Measurements from ENCODE around the gene DGKG. TPM values are rescaled to one million over a fixed set of nuclear protein-coding genes. Genes with fewer than 3 reads are reported as not detected.

The DGKG gene
- total RNA-seq, 1 donor from 2014 or later, result 0.04 TPM

GRCh38 chr3:186369217-186369616, 7.2 kb upstream of the DGKG start:
- H3K27me3 Mint-ChIP-seq (ENCODE audit: low read depth), result peaks cover 90% of the 10 kb centered on the region
- no peak for TF ChIP-seq CTCF (IDR thresholded peaks at IDR 0.05; ENCODE audit: unreplicated experiment)

GRCh38 chr3:186368717-186369116, 6.7 kb upstream of the DGKG start:
- no peak for DNase-seq (ENCODE audit: low spot score in 2 of 2, unreplicated experiment in 2 of 2)
- no peaks in the 10 kb centered on the region for H3K36me3 Mint-ChIP-seq
- H3K9me3 Mint-ChIP-seq, result no peaks in the 10 kb centered on the region
- H3K27me3 Mint-ChIP-seq (ENCODE audit: low read depth), result peaks cover 90% of the 10 kb centered on the region
- no peak for TF ChIP-seq CTCF (IDR thresholded peaks at IDR 0.05; ENCODE audit: unreplicated experiment)
- H3K27ac Mint-ChIP-seq, result no peak overlapping the region
- H3K4me1 Mint-ChIP-seq, result no peaks in the 10 kb centered on the region
- no peak overlapping the region for H3K4me3 Mint-ChIP-seq

More at GRCh38 chr3:186369217-186369616, 7.2 kb upstream of the DGKG start:
- no peak for DNase-seq (ENCODE audit: low spot score in 2 of 2, unreplicated experiment in 2 of 2)
- Mint-ChIP-seq H3K36me3 (no peaks in the 10 kb centered on the region), H3K9me3 (no peaks in the 10 kb centered on the region), H3K4me3 (no peak overlapping the region), H3K27ac (no peak overlapping the region), H3K4me1 (no peaks in the 10 kb centered on the region)

GRCh38 chr3:186368176-186368575, 6.1 kb upstream of the DGKG start:
- no peak for DNase-seq (ENCODE audit: low spot score in 2 of 2, unreplicated experiment in 2 of 2)
- H3K9me3 Mint-ChIP-seq, result no peaks in the 10 kb centered on the region
- no peak overlapping the region for H3K27ac Mint-ChIP-seq
- no peaks in the 10 kb centered on the region for H3K36me3 Mint-ChIP-seq
- no peaks in the 10 kb centered on the region for H3K4me1 Mint-ChIP-seq
- no peak for TF ChIP-seq CTCF (IDR thresholded peaks at IDR 0.05; ENCODE audit: unreplicated experiment)
- no peak overlapping the region for H3K4me3 Mint-ChIP-seq
- H3K27me3 Mint-ChIP-seq (ENCODE audit: low read depth), result peaks cover 92% of the 10 kb centered on the region

- no peak overlapping the region for H3K27ac Mint-ChIP-seq
- no peak for DNase-seq (ENCODE audit: low spot score in 2 of 2, unreplicated experiment in 2 of 2)
- peaks cover 92% of the 10 kb centered on the region for H3K27me3 Mint-ChIP-seq (ENCODE audit: low read depth)
- H3K4me1 Mint-ChIP-seq, result no peaks in the 10 kb centered on the region
- H3K36me3 Mint-ChIP-seq, result no peaks in the 10 kb centered on the region
- no peak overlapping the region for H3K4me3 Mint-ChIP-seq
- no peaks in the 10 kb centered on the region for H3K9me3 Mint-ChIP-seq
- TF ChIP-seq CTCF (IDR thresholded peaks at IDR 0.05; ENCODE audit: unreplicated experiment), result no peak
Measured at GRCh38 chr3:186367631-186368030, 5.6 kb upstream of the DGKG start.

GRCh38 chr3:186366206-186366605, 4.2 kb upstream of the DGKG start:
- Mint-ChIP-seq H3K36me3 (no peaks in the 10 kb centered on the region), H3K4me1 (peaks cover 2% of the 10 kb centered on the region), H3K27me3 (ENCODE audit: low read depth) (peaks cover 93% of the 10 kb centered on the region), H3K9me3 (no peaks in the 10 kb centered on the region), H3K4me3 (no peak overlapping the region), H3K27ac (no peak overlapping the region)
- no peak for DNase-seq (ENCODE audit: low spot score in 2 of 2, unreplicated experiment in 2 of 2)
- TF ChIP-seq CTCF (IDR thresholded peaks at IDR 0.05; ENCODE audit: unreplicated experiment), result no peak
